GM18511 (cell line): Measurements from ENCODE around the gene CRIM1.

Experiments used
- ATAC-seq: cut with Tn5 transposase; IDR thresholded peaks from one replicate; pipeline ENCODE4 v1.9.1; 2021; ENCODE audit warnings: mild to moderate bottlenecking, moderate library complexity; ENCODE audit not compliant: unreplicated experiment

CRIM1 gene

GRCh38 chr2:36393738-36394256 is 38.2 kb downstream of the CRIM1 start:
- no peak for ATAC-seq

GRCh38 chr2:36394804-36395203 is 39.2 kb downstream of the CRIM1 start:
- no peak for ATAC-seq

- no peak for ATAC-seq
Measured at GRCh38 chr2:36395866-36396265, 40.3 kb downstream of the CRIM1 start.

- ATAC-seq, result no peak
Measured at GRCh38 chr2:36396878-36397539, 41.4 kb downstream of the CRIM1 start.

- ATAC-seq, result no peak
Measured at GRCh38 chr2:36397728-36398413, 42.3 kb downstream of the CRIM1 start.

DNA sequence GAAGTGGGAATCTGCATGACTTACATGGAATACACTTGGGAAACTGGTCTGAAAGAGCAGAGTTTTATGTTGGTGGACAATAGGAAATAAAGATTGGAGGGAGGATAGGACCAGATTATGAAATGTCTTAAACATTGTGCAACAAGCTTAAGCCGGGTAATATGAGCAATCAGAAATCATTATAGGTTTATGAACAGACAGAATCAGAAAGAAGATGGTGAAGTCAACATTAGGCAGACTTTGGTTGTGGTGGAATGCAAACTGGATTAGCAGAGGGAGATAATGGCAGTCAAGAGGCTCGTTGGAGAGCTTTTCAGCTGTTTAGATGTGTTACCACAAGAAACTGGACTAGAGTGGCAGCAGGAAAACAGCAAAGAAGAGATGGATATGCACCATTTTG is 43.5 kb downstream of the CRIM1 start:
- ATAC-seq, result no peak

GRCh38 chr2:36403675-36404230 is 48.2 kb downstream of the CRIM1 start:
- ATAC-seq, result peak; percentile 69

- ATAC-seq, result peak; percentile 19
Measured at GRCh38 chr2:36404318-36404717, 48.7 kb downstream of the CRIM1 start.

DNA sequence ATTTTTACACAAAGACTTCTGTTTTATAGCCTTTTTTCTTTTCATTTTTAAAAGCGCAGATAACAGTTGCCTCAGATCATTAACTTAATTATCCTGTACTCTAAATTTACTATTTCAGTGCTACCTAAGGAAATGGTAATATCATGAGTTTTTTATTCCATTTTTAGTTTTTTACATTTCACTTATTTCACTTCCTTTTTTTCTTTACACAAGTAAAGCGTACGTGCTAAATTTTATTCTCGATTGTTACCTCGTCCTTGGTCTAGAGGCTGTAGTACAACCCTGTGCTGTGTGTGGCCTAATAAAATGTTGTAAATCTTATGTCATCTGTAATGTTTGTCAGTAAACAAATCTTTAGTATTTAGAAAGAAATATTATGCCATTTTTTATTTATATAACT is 49.2 kb downstream of the CRIM1 start:
- ATAC-seq, result peak; percentile 70

DNA sequence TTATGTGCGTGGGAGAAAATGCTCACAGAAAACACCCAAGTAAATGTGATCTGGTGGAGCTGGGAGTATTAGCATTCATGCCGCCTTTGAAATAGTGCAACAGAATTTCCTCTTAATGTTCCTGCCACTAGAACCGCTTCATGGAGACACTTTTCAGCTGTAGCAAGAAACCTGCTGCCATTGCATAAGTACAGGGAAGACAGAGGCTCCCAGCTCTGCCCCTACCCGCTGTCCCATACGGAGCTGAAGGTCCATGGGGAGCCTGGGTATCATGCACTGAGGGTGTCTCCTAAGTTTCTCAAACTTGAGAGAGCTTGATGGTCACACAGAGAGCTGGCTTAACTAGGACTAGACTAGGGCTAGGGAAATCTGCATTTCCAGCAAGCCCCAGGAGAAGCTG is 49.6 kb downstream of the CRIM1 start:
- peak; percentile 19 for ATAC-seq

DNA sequence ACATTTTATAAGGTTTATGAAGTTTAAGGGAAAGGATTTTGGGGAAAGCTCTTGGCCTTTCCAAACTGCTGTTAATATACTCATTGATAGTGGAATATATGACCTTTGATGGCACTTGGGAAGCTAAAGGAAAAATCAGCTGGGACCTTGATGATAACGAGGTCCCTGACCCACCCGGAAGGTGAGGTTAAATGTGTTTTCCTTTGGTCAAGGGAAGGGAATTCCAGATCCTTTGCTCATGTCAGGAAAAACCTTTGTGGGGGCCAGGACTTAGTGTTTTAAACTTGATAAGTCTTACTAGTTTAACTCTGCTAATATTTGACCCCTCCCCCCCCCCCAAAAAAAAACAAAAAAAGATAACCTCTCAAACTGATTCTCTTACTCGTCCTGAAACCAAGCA is 50.7 kb downstream of the CRIM1 start:
- no peak for ATAC-seq

- no peak for ATAC-seq
Measured at GRCh38 chr2:36407413-36407812, 51.8 kb downstream of the CRIM1 start.

GRCh38 chr2:36408198-36408703 is 52.7 kb downstream of the CRIM1 start:
- ATAC-seq, result no peak

DNA sequence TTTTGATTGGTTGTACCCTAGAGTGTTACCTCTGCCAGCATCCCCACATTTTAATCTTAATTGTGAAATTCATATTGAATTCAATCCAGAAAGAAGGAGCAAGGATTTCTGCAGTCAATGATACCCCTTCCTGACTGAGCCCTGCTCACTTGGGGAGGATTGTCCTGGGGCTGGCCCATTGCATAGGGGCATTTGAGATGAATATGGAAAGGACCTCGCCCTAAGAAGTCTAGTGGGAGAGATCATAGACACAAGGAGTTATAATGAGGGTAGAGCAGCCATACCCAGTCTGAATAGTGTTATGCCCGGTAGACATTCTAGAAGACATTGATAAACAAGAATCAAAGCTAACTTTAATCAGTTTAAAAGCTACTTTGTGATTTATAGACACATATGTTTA is 53.8 kb downstream of the CRIM1 start:
- no peak for ATAC-seq

DNA sequence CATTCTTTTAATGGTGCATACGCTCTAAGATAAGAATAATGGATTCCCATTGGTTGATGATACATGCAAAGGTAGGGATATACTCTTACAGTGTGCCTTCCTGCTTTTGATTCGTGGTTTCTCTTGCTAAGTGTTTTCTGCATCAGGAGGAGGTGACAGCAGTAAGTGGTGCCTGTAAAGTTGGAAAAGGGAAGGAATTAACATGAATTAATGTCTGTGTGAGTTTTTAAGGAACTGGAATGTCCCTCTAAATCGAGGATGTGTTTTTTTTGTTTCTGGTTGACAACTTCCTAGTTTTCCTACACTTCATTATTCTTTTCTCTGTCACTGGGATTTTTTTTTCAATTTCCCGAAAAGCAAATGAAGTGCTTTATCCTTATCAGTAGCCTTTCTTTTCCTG is 54.4 kb downstream of the CRIM1 start:
- ATAC-seq, result no peak

DNA sequence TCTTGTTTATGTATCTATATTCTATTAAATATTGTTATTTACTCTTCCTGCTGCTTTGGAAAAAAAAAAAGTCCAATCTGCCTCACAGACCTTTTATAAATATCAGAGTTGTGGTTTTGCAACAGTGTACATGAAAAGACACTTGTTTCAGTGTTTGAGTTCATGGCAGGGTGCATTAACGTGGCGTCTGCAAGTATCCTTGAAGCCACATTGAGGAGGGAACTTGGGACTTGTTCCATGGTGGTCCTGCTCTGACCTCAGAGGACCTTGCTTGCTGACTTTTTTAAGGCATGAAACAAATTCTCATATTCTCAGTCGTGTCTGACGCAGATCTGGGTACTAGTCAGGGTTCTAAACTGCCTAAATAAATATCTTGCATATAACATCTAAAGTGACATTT is 55.1 kb downstream of the CRIM1 start:
- no peak for ATAC-seq

DNA sequence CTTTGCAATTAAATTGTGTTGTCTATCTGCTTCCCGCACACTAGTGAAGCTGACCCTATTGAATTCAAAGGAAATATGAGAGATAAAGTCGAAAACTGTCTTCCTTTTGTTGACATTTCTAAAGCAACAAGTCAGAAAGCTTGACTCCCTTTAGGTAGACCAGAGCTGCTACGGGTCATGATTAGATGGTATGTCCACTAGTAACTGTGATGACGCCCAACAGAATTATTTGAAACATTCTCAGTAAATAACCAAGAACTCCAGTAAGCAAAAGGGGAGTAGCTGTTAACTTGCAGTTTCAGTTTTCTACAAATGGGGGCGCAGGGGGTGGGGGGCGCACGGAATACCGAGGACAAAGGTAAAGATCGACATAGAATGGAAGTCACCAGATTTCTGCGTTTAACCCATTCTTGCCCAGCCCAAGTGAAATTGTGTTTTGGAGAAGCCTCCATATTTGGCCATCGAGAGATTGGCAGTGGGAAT is 56.4 kb downstream of the CRIM1 start:
- ATAC-seq, result no peak

DNA sequence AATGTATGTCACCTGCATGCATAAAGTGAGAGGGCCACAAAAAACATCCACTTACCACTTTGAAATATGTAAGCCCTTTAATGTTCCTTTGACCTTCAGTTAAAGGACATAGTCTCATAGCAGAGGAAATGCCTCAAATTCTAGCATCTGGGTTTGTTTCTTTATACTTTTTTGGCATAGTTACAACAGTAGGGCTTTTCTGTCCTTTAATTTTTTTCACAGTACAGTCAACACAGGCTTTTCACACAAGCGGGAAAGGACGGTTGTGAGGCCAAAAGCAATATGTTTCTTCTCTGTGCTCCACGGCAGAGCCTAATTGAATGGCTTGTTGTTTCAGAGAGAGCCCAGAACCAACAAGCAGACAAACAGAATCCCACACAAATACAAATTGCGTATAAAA is 57.6 kb downstream of the CRIM1 start:
- no peak for ATAC-seq

GRCh38 chr2:36414307-36414706 is 58.7 kb downstream of the CRIM1 start:
- no peak for ATAC-seq

GRCh38 chr2:36415381-36416022 is 59.9 kb downstream of the CRIM1 start:
- no peak for ATAC-seq
